CD14-positive monocyte (primary cell): ENCODE data around the gene ASTN2. TPM values are rescaled to one million over a fixed set of nuclear protein-coding genes. Genes with fewer than 3 reads are reported as not detected.

Experiments used
- DNase-seq, 3 donors: peaks; one replicate each; pipeline ENCODE4 v3.0.0-alpha.2; 2011 to 2022
- H2AFZ ChIP-seq: 2 replicates; pipeline ENCODE4 v1.6.0; 2012; ENCODE audit warnings: mild to moderate bottlenecking, low read depth, low read length, inconsistent platforms; ENCODE audit not compliant: insufficient read depth, poor library complexity, severe bottlenecking
- H3K27ac ChIP-seq, 2 donors: 1 replicate in 1 of 2; 2 replicates in 1 of 2; pipeline ENCODE4 v1.5.1; 2012 to 2013; ENCODE audit warnings: low read length in 2 of 2, control low read depth in 1 of 2, inconsistent platforms in 1 of 2, low read depth in 1 of 2, mild to moderate bottlenecking in 1 of 2
- H3K27me3 ChIP-seq, 2 donors: one replicate each; pipeline versions ENCODE4 v1.6.0 to v1.6.1; 2011 to 2013; ENCODE audit warnings: low read length in 2 of 2; ENCODE audit not compliant: control insufficient read depth in 2 of 2, insufficient read depth in 2 of 2
- H3K36me3 ChIP-seq, 2 donors: replicated peaks in 1 of 2; 1 replicate in 1 of 2; 2 replicates in 1 of 2; pipeline versions ENCODE4 v1.5.1 to v1.6.1; 2012 to 2013; ENCODE audit warnings: low read length in 2 of 2, control low read depth in 1 of 2, inconsistent platforms in 1 of 2, mild to moderate bottlenecking in 1 of 2; ENCODE audit not compliant: insufficient read depth in 2 of 2, control insufficient read depth in 1 of 2
- H3K4me1 ChIP-seq, 2 donors: 1 replicate in 1 of 2; 2 replicates in 1 of 2; pipeline versions ENCODE4 v1.5.1 to v1.6.1; 2012 to 2013; ENCODE audit warnings: low read length in 2 of 2, control low read depth in 1 of 2, inconsistent platforms in 1 of 2, mild to moderate bottlenecking in 1 of 2, moderate library complexity in 1 of 2; ENCODE audit not compliant: insufficient read depth in 2 of 2, control insufficient read depth in 1 of 2
- H3K4me2 ChIP-seq: replicated peaks from 2 replicates; pipeline ENCODE3; 2012; ENCODE audit warnings: low read length, moderate library complexity, mild to moderate bottlenecking; ENCODE audit not compliant: poor library complexity, severe bottlenecking; ENCODE audit errors: extremely low read depth
- H3K4me3 ChIP-seq, 3 experiments: fragments of 200-600 bp in 1 of 3; sonication (generic) in 1 of 3; replicated peaks in 1 of 3; 1 replicate in 2 of 3; 2 replicates in 1 of 3; pipeline ENCODE4 v1.5.1; 2011 to 2013; ENCODE audit warnings: low read length in 3 of 3, mild to moderate bottlenecking in 3 of 3, control low read depth in 2 of 3, low read depth in 2 of 3, inconsistent platforms in 1 of 3, moderate library complexity in 1 of 3
- H3K79me2 ChIP-seq: 2 replicates; pipeline ENCODE4 v1.6.0; 2012; ENCODE audit warnings: mild to moderate bottlenecking, control low read depth, inconsistent platforms, low read length, moderate library complexity; ENCODE audit not compliant: insufficient read depth
- H3K9ac ChIP-seq: 2 replicates; pipeline ENCODE4 v1.6.0; 2017; ENCODE audit warnings: low read length, mild to moderate bottlenecking; ENCODE audit not compliant: insufficient read depth, poor library complexity, severe bottlenecking
- H3K9me3 ChIP-seq, 2 donors: replicated peaks in 1 of 2; 1 replicate in 1 of 2; 2 replicates in 1 of 2; pipeline versions ENCODE4 v1.5.1 to v1.6.1; 2012 to 2013; ENCODE audit warnings: low read length in 2 of 2, control low read depth in 1 of 2; ENCODE audit not compliant: control insufficient read depth in 1 of 2, insufficient read depth in 1 of 2
- H4K20me1 ChIP-seq: 2 replicates; pipeline ENCODE4 v1.6.0; 2012; ENCODE audit warnings: mild to moderate bottlenecking, low read length, control low read depth, moderate library complexity; ENCODE audit not compliant: insufficient read depth
- H3K27ac Mint-ChIP-seq, 7 donors: one replicate each; pipeline ENCODE4 v1.8.0; 2020; ENCODE audit warnings: mild to moderate bottlenecking in 7 of 7, mixed read lengths in 7 of 7, moderate library complexity in 6 of 7, inconsistent platforms in 2 of 7
- H3K27me3 Mint-ChIP-seq, 3 donors: one replicate each; pipeline ENCODE4 v1.8.0; 2021 to 2022; ENCODE audit warnings: low read depth in 3 of 3, mild to moderate bottlenecking in 3 of 3, mixed read lengths in 3 of 3, moderate library complexity in 3 of 3, inconsistent platforms in 1 of 3
- H3K36me3 Mint-ChIP-seq, 2 donors: one replicate each; pipeline ENCODE4 v1.8.0; 2020; ENCODE audit warnings: mixed read lengths in 2 of 2, inconsistent platforms in 1 of 2, mild to moderate bottlenecking in 1 of 2
- H3K4me1 Mint-ChIP-seq: one replicate; pipeline ENCODE4 v1.8.0; 2020; ENCODE audit warnings: mild to moderate bottlenecking, mixed read lengths
- H3K4me3 Mint-ChIP-seq, 2 donors: one replicate each; pipeline ENCODE4 v1.8.0; 2020; ENCODE audit warnings: mild to moderate bottlenecking in 2 of 2, mixed read lengths in 2 of 2, moderate library complexity in 1 of 2
- H3K9me3 Mint-ChIP-seq, 7 donors: one replicate each; pipeline ENCODE4 v1.8.0; 2020 to 2022; ENCODE audit warnings: mixed read lengths in 7 of 7, mild to moderate bottlenecking in 6 of 7, moderate library complexity in 6 of 7, inconsistent platforms in 2 of 7
- CTCF ChIP-seq: fragments of 200-600 bp; IDR thresholded peaks from one replicate; pipeline ENCODE4 v1.8.0; 2022; ENCODE audit warnings: antibody characterized with exemption, mild to moderate bottlenecking
- whole genome bisulfite sequencing: methylation state at CpG from one replicate; pipeline ENCODE4 v1.1.5; 2013; ENCODE audit warnings: missing lambda C conversion rate; ENCODE audit not compliant: insufficient coverage; 5-methylcytosine and 5-hydroxymethylcytosine counted together
- intact Hi-C, 2 donors: fragments of 100-400 bp; cut with micrococcal nuclease; formaldehyde crosslinking; loops; one replicate each; pipeline versions ENCODE4 v1.15.0 to v1.15.1; 2023
- polyA plus RNA-seq, 3 donors: library from polyadenylated mRNA; depleted of rRNA in 1 of 3; unstranded in 2 of 3; stranded (reverse) in 1 of 3; fragments of 300-500 nt in 2 of 3; fragments of >200 nt in 1 of 3; fragmentation: Illumina TruSeq in 2 of 3; gene quantifications; 1 replicate in 2 of 3; 2 replicates in 1 of 3; pipeline ENCODE4 v1.2.3, GENCODE V29; 2012 to 2021

Gene ASTN2
- polyA plus RNA-seq, 3 donors = not detected

- Histone ChIP-seq H3K79me2 (no peaks in the 10 kb centered on the region), H3K27ac (no peak overlapping the region), H3K27me3 (no peaks in the 10 kb centered on the region), H3K9me3 (no peaks in the 10 kb centered on the region), H3K4me3 (no peak overlapping the region), H3K4me2 (no peak overlapping the region), H3K9ac (no peak overlapping the region), H3K4me1 (no peaks in the 10 kb centered on the region), H3K36me3 (no peaks in the 10 kb centered on the region), H4K20me1 (no peaks in the 10 kb centered on the region), H2AFZ (no peak overlapping the region)
- Mint-ChIP-seq H3K4me1 (no peaks in the 10 kb centered on the region), H3K9me3 (peaks cover 0 to 5% (median 2%) of the 10 kb centered on the region in 7 donors), H3K27ac (no peak overlapping the region), H3K27me3 (peaks cover 0 to 7% (median 2%) of the 10 kb centered on the region in 3 donors), H3K4me3 (no peak overlapping the region), H3K36me3 (no peaks in the 10 kb centered on the region)
- no peak for TF ChIP-seq CTCF
- no CpG with 5 or more reads among the region's 3 CpGs for WGBS
- no peak for DNase-seq
- intact Hi-C loops = no loop called here
These were observed 89.6 kb downstream of the ASTN2 start for GRCh38 chr9:117325110-117325731.

GRCh38 chr9:117323390-117323789 is 91.5 kb downstream of the ASTN2 start:
- WGBS = 93% methylated on average over 2 of the region's 3 CpGs
- intact Hi-C loops = no loop called here
- Histone ChIP-seq H3K27ac (no peak overlapping the region), H3K27me3 (no peaks in the 10 kb centered on the region), H3K79me2 (no peaks in the 10 kb centered on the region), H2AFZ (no peak overlapping the region), H3K4me2 (no peak overlapping the region), H3K9me3 (no peaks in the 10 kb centered on the region), H3K4me1 (no peaks in the 10 kb centered on the region), H3K9ac (no peak overlapping the region), H3K36me3 (no peaks in the 10 kb centered on the region), H3K4me3 (no peak overlapping the region), H4K20me1 (no peaks in the 10 kb centered on the region)
- Mint-ChIP-seq H3K36me3 (no peaks in the 10 kb centered on the region), H3K27me3 (peaks cover 0 to 7% (median 2%) of the 10 kb centered on the region in 3 donors), H3K4me3 (no peak overlapping the region), H3K27ac (no peak overlapping the region), H3K4me1 (no peaks in the 10 kb centered on the region), H3K9me3 (peaks cover 0 to 5% (median 2%) of the 10 kb centered on the region in 7 donors)
- no peak for TF ChIP-seq CTCF
- DNase-seq = no peak
